ENCODE measurements around the gene TENT5A. TPM values are rescaled to one million over a fixed set of nuclear protein-coding genes. Genes with fewer than 3 reads are reported as not detected.
"Not testable (repeated sequence)": the region's sequence is repeated elsewhere in the genome, so short reads cannot be mapped to it uniquely, and the experiment has no call there.

Gene TENT5A
- total RNA-seq, 1 donor from 2014 or later: 26.6 TPM

GRCh38 chr6:81744131-81744530 is 8.3 kb downstream of the TENT5A start:
- Histone ChIP-seq H3K4me1 (peaks cover 30% of the 10 kb centered on the region), H3K4me3 (no peak overlapping the region), H3K27me3 (ENCODE audit: low read depth) (no peaks in the 10 kb centered on the region), H3K9me3 (no peaks in the 10 kb centered on the region), H3K27ac (no peak overlapping the region), H3K36me3 (peaks cover 14% of the 10 kb centered on the region)
- DNase-seq (no peak), ATAC-seq (no peak)
- intact Hi-C loops (cut with DNase I): no loop called here
- TF ChIP-seq CTCF (IDR thresholded peaks at IDR 0.05): no peak

GRCh38 chr6:81743649-81744048 is 8.8 kb downstream of the TENT5A start:
- no peak overlapping the region for H3K27ac ChIP-seq
- H3K36me3 ChIP-seq: peaks cover 14% of the 10 kb centered on the region
- H3K4me1 ChIP-seq: peaks cover 26% of the 10 kb centered on the region
- H3K9me3 ChIP-seq: no peaks in the 10 kb centered on the region
- ATAC-seq (peak in 1 of 2 donors; percentile 31), DNase-seq (no peak)
- intact Hi-C loops (cut with DNase I): no loop called here
- no peak overlapping the region for H3K4me3 ChIP-seq
- no peak for TF ChIP-seq CTCF (IDR thresholded peaks at IDR 0.05)
- H3K27me3 ChIP-seq (ENCODE audit: low read depth): no peaks in the 10 kb centered on the region

- no peak overlapping the region for H3K27ac ChIP-seq
- peaks cover 21% of the 10 kb centered on the region for H3K4me1 ChIP-seq
- H3K9me3 ChIP-seq: no peaks in the 10 kb centered on the region
- no peaks in the 10 kb centered on the region for H3K27me3 ChIP-seq (ENCODE audit: low read depth)
- DNase-seq: no peak
- H3K4me3 ChIP-seq: no peak overlapping the region
- H3K36me3 ChIP-seq: peaks cover 10% of the 10 kb centered on the region
- no peak for TF ChIP-seq CTCF (IDR thresholded peaks at IDR 0.05)
- ATAC-seq: no peak
- intact Hi-C loops (cut with DNase I): no loop called here
Observed at GRCh38 chr6:81741689-81742088, 10.8 kb downstream of the TENT5A start.

GRCh38 chr6:81740591-81740990 is 11.9 kb downstream of the TENT5A start:
- H3K36me3 ChIP-seq; ATAC-seq; DNase-seq; intact Hi-C loops (cut with DNase I); H3K4me3 ChIP-seq; H3K27me3 ChIP-seq (ENCODE audit: low read depth); H3K27ac ChIP-seq; H3K9me3 ChIP-seq: not testable (repeated sequence)
- peaks cover 12% of the 10 kb centered on the region for H3K4me1 ChIP-seq

GRCh38 chr6:81739230-81740195 is 13.0 kb downstream of the TENT5A start:
- ATAC-seq (peak in 1 of 2 donors; percentile 64), DNase-seq (no peak)
- Histone ChIP-seq H3K9me3 (no peaks in the 10 kb centered on the region), H3K4me1 (peaks cover 9% of the 10 kb centered on the region), H3K27me3 (ENCODE audit: low read depth) (no peaks in the 10 kb centered on the region), H3K27ac (no peak overlapping the region), H3K4me3 (no peak overlapping the region), H3K36me3 (no peaks in the 10 kb centered on the region)
- intact Hi-C loops (cut with DNase I): no loop called here
- TF ChIP-seq CTCF (IDR thresholded peaks at IDR 0.05): no peak

GRCh38 chr6:81736428-81736827 is 16.1 kb downstream of the TENT5A start:
- intact Hi-C loops (cut with DNase I): no loop called here
- H3K4me1 ChIP-seq: peaks cover 9% of the 10 kb centered on the region
- no peak overlapping the region for H3K4me3 ChIP-seq
- H3K9me3 ChIP-seq: no peaks in the 10 kb centered on the region
- ATAC-seq (no peak), DNase-seq (no peak)
- no peak for TF ChIP-seq CTCF (IDR thresholded peaks at IDR 0.05)
- no peak overlapping the region for H3K27ac ChIP-seq
- no peaks in the 10 kb centered on the region for H3K36me3 ChIP-seq
- H3K27me3 ChIP-seq (ENCODE audit: low read depth): no peaks in the 10 kb centered on the region

All from lower lobe of right lung (tissue), 2 donors.